NCI-H2029 treated with DMSO at 0.1 percent for 48 hours (cell line): ENCODE data around the gene CORO6.

ENCODE experiments used
- DNase-seq: peaks from one replicate; lab custom pipeline; 2025; lab: John Stamatoyannopoulos, UW

Gene CORO6

GRCh38 chr17:29613352-29613837 is 9.3 kb downstream of the CORO6 start:
- DNase-seq = no peak

DNA sequence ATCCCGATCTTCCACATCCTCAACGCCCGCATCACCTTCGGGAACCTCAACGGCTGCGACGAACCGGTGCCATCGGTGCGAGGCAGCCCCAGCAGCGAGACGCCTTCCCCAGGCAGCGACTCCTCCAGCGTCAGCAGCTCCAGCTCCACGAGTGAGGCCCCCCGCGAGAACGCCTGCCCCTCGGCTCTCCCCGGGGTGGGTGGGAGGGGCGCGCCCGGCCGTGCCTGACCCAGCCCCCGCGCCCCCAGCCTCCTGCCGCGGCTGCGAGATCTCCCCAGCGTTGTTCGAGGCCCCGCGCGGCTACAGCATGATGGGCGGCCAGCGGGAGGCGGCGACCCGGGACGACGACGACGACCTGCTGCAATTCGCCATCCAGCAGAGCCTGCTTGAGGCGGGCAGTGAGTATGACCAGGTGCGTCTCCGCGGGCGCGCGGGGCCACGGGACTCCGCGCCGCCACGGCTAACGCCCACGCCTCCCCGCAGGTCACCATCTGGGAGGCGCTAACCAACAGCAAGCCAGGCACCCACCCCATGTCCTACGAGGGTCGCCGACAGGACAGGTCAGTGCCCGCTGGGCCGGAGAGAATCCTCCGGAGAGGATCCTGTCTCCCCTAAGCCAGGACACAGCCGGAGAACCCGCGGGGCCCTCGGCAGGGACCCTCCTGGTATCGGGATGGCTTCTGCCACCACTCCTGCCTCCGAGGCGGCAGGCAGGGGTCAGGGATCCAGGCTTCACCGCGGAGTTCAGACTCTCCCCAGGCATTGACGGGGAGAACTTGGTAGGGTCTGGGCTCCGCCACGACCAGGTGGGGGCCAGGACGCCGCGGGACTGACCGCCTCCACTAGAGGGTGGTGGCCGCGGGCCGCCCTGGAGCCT is 10.1 kb downstream of the CORO6 start:
- no peak for DNase-seq

- no peak for DNase-seq
Measured at GRCh38 chr17:29612094-29612403, 10.7 kb downstream of the CORO6 start.

DNA sequence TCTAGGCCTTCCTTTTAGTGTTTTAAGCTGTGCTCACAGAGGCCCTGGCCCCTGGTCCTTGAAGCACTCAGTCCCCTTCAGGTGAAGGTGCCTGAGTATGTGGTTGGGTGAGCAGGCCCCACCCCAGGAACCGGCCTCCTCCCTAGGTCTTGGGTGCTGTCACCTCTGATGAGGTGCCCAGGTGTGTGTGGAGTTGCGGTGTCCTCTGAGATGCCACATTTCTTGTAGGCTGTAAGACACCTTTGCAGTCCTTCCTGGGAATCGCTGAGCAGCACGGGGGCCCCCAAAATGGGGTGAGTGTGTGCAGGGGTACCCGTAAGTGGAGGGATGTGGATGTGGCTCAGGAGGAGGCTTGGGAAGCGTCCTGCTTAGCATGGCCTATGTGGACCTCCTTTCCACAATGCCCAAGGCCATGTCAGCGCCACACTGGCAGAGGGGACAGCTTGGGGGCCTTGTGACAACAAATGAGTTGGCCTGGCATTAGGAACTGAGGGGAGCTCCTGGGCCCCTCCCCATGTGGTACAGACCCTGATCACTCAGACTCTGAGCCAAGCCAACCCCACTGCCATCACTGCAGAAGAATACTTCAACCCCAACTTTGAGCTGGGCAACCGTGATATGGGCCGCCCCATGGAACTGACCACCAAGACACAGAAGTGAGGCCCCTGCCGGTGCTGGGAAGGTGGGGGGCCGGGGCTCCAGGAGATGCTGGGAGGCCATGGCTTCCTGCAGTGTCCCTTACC is 11.2 kb downstream of the CORO6 start:
- no peak for DNase-seq

DNA sequence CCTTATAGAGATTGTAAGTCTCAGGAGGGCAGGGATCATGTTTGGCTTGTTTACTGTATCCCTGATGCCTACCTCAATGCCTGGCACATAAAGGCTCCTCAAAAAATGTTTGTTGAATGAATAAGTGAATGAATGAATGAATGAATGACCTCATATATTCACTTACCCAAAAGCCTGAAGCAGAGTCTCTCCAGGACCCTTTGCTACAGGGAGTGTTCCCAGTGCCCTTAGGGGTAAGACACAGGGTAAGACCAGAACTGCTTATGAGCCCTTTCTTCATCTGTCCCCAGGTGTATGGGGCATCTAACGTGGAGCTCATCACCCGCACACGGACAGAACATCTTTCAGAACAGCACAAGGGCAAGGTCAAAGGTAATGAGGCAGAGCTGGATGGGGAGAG is 12.3 kb downstream of the CORO6 start:
- no peak for DNase-seq

- DNase-seq = no peak
Measured at GRCh38 chr17:29608986-29609385, 13.7 kb downstream of the CORO6 start.

DNA sequence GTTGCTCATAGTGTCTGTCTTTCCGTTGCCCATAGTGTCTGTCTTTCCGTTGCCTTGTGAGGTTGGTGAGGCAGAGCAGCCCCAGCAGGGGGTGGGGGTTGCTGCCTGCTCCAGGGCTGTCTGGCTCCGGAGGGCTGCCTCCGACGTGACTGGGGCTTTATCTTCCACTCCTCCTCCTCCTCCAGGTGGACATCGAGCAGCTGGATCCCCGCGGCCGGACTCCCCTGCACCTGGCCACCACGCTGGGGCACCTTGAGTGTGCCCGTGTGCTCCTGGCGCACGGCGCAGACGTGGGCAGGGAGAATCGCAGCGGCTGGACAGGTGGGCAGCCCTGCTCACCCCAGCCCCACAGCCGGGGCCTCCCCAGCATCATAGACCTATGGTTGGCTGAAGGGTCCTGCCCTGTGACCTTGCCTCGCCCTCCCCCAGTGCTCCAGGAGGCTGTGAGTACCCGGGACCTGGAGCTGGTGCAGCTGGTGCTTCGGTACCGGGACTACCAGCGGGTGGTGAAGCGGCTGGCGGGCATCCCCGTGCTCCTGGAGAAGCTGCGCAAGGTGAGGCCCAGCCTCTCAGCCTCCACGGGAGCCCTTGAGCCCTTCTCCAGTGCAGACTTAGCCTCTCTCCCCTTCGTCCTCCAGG is 15.0 kb downstream of the CORO6 start:
- no peak for DNase-seq

GRCh38 chr17:29603109-29603674 is 19.5 kb downstream of the CORO6 start:
- no peak for DNase-seq

DNA sequence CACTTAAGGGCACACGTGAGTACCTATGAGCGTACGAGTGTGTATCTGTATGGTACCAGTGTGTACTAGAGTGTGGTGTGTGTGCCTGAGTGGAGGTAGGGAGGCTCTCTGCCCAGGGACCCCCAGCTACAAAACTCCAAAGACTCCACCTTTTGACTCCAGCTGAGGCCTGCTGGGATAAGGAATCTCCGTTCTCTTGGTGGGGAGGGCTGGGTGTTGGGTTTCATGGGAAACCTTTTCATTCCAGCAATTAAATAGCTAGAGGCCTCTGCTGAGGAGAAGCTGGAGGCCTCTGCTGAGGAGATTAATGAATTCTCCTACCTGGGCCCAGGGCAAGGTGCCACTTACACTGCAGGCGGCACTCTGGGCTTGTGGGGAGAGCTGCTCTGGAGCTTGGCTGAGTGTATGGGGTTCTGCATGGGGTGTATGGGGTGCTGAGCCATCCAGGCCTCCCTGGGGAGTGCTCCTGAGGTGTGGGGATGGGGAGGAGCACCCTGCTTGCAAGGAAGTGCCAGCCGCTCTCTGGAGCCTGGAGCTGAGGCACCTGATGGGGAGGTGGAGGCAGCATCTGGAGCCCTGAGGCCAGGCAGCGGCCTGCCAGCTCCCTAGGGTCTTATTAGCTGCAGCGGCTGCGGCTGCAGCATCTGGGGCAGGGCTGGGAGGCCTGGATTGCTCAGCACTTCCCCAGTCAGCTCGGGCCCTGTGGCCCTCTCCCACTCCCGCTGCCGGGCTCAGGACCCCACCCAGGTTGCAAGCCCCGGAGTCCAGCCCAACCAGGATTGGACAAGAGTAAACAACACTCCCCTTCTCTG is 25.1 kb downstream of the CORO6 start:
- DNase-seq = no peak

- no peak for DNase-seq
Measured at GRCh38 chr17:29596811-29597210, 25.9 kb downstream of the CORO6 start.

- no peak for DNase-seq
Measured at GRCh38 chr17:29595943-29596774, 26.6 kb downstream of the CORO6 start.

DNA sequence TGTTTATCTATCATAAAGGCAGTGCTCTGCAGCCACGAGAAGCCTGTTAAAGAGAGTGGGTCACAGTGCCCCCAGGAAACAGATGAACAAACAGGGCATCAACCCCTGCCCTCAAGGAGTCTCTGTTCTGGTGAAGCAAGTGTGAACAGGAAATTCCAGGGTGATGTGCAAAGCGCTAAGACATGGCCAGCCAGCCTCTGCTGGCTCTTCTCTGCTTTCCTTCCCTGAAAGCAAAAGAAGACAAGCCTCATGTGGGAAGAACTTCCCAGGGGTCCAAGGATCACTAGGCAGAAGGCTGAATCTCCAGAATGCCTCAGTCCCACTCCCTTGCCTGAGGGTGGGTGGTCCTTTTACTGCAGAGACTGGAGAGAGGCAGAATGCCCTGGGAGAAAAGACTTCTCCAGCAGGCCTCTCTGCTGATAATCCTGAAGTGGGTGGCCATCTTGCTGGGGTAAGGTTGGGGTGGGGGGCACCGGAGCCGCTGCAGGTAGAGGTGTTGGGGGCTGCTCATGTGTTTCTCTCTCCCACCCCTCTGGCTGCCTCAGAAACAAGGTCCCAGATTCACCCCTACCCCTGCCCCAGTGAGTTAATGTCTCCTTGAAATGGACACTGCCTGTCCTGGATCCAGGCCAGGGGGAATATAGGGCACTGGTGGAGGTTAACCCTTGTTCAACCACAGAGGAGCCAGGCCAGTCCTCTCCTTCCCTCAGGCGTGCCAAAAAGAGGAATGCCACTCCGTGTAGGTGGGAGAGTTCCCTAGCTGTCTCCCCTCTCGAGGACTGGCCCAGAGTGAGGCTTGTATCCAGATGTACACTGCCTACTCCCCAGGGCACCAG is 27.4 kb downstream of the CORO6 start:
- DNase-seq = no peak

DNA sequence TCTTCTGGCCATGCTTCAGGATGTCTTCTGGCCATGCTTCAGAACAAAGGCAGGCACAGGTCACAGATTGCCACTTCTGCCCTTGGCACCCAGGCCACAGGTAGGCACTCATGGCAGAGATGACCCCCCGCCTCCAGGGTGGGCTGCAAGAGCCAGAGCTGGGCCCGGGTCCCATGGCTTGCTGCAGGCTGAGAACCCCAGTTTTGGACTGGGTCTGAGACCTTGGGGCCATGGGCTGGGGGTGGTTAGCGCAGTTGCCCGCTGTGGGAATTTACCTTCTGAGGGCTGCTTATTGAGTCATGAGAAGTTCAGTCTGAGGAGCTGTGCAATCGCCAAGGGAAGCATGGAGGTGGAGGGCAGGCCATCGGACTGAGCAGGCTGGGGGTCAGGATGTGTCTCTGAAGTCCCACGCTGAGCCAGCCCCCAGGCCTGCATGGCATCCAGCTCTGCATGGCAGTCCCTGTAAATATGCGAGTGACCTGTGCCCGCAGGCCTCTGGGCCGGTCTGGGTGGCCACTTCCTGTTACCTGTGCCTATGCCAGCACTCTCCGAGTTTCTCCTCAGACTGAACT is 28.1 kb downstream of the CORO6 start:
- no peak for DNase-seq

GRCh38 chr17:29593591-29594518 is 28.9 kb downstream of the CORO6 start:
- no peak for DNase-seq

DNA sequence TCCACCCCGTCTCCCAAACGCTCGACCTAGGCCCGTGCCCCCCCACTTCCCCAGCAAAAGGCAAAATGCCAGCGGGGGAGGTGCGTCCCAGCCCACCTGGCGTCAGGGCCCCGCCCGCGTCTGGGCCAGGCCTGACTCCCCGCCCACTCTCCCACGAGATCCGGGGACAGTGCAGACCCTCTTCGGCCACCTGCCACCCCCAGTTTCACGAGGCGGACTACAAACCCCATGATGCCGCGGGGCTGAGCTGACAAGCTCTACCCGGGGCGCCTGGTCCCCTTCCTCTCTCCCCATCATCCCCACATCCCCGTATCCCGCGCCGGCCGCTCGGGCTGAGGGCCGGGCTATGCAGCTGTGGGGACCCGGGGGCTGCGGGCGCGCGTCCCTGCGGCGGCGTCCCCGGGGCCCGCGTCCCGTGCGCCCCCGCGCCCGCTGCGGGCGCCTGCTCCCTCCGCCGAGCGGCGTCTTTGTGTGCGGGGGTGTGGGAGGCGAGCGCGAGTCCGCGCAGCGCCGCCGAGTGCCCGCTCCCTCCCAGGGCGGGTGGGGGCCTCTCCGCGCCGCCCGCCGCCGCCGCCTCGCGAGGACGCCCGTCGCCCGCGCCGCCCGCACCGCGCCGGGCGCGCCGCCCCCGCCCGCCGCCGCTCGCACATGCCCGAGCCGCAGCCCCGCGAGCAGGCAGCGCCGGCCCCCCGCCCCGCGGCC is 29.7 kb downstream of the CORO6 start, which contains the start of gene ANKRD13B:
ANKRD13B (plus strand) TSS at position 283 of the 702 bp plus-strand sequence. CDS start 490 bp downstream, outside the sequence.
- DNase-seq = no peak

DNA sequence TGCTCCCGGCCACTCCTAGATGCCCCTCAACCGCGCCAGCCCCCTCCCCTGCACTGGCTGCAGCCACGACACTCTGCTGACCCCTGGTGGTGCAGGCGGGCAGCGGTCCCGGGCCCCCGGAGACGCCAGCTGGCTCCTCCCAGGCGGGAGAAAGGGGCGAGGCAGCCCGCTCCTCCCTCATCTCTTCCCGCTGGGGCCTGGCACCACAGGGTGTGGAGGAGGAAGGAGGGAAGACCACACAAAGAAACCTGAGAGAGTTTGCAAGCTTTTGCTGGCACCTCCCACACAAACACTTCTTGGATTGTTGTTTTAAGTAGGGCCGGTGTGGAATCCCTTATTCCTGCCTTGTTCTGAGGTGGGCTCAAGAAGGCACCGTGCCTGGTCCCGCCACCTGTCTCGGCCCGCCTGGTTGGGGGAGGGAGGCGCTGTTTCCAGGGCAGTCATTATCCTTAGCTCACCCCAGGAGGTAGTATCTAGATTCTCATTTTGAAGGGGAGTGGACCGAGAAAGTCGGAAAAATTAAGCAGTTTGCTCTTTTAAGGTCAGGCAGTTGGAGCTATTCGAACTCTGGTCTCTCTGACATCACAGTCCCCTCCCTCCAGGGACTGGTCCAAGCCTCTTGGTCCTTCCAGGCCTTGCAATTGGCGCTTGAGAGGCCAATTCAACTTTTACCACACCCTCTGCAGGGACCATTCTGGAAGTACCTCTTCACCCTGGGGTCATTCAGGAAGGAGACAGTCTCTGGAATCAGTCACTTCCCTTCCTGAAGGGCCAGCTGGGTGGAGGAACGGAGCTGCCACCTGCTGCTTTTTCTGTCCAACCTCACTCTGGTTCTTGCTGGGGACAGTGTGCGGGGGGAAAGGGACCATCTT is 30.7 kb downstream of the CORO6 start:
- DNase-seq = peak; percentile 69
